Pons (tissue), 1 donor: ENCODE results near the gene CABLES2.

Experiments used
- DNase-seq: peaks from one replicate; pipeline ENCODE4 v3.0.0-alpha.2; 2016; ENCODE audit warnings: low spot score

CABLES2 gene

GRCh38 chr20:62370115-62370806 lies 36.8 kb downstream of the CABLES2 start:
- no peak for DNase-seq

- DNase-seq, result no peak
Measured at GRCh38 chr20:62369815-62370114, 37.3 kb downstream of the CABLES2 start.

- DNase-seq, result no peak
Measured at GRCh38 chr20:62368976-62369814, 37.9 kb downstream of the CABLES2 start.

- no peak for DNase-seq
Measured at GRCh38 chr20:62368392-62368975, 38.6 kb downstream of the CABLES2 start.

GRCh38 chr20:62367633-62368391 lies 39.3 kb downstream of the CABLES2 start:
- DNase-seq, result no peak

GRCh38 chr20:62367136-62367632 lies 39.9 kb downstream of the CABLES2 start, which contains the start of gene LAMA5:
Gene LAMA5 (minus strand): TSS chr20:62367312. CDS start chr20:62367245, 67 bp downstream.
- no peak for DNase-seq

GRCh38 chr20:62366370-62367135 lies 40.5 kb downstream of the CABLES2 start:
- no peak for DNase-seq

- DNase-seq, result no peak
Measured at GRCh38 chr20:62365814-62366369, 41.2 kb downstream of the CABLES2 start.

GRCh38 chr20:62364911-62365736 lies 42.0 kb downstream of the CABLES2 start:
- DNase-seq, result no peak

GRCh38 chr20:62363920-62364851 lies 42.9 kb downstream of the CABLES2 start:
- no peak for DNase-seq

GRCh38 chr20:62362991-62363919 lies 43.8 kb downstream of the CABLES2 start:
- DNase-seq, result no peak

GRCh38 chr20:62362590-62362940 lies 44.5 kb downstream of the CABLES2 start:
- DNase-seq, result no peak

- DNase-seq, result no peak
Measured at GRCh38 chr20:62361799-62362589, 45.1 kb downstream of the CABLES2 start.

- no peak for DNase-seq
Measured at GRCh38 chr20:62360854-62361798, 46.0 kb downstream of the CABLES2 start.

GRCh38 chr20:62359491-62360121 lies 47.5 kb downstream of the CABLES2 start:
- no peak for DNase-seq
